ENCODE measurements around the gene WRNIP1.
"Not testable (repeated sequence)": the region's sequence is repeated elsewhere in the genome, so short reads cannot be mapped to it uniquely, and the experiment has no call there.

WRNIP1 gene

GRCh38 chr6:2790588-2791449 lies 25.6 kb downstream of the WRNIP1 start:
- peak; percentile 65 to 69 for DNase-seq

DNA sequence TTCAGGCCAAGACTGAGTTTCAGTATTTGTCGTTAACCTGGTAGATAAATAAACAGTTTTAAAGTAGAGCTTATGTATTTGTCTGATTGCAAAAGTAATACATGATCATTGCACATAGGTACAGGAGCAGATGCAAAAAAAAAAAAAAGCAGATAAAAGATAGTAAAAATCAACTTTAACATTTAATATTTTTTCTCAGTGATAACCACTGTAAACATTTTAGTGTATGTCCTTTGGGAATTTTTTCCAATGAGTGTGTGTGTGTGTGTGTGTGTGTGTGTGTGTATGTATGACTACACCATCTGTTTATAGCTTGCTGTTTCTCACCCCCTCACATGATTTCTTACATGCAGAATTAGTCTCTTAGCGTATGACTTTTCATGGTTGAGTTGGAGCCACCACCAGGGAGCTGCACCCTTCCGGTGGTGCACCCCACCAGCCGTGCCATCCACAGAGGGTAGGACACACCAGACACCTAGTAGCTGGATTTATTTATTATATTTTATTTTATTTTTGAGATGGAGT lies 26.3 kb downstream of the WRNIP1 start:
- no peak for DNase-seq

- no peak for DNase-seq
Observed at GRCh38 chr6:2792330-2793110, 27.3 kb downstream of the WRNIP1 start.

- DNase-seq = peak; percentile 54 to 55
Observed at GRCh38 chr6:2793534-2794151, 28.4 kb downstream of the WRNIP1 start.

GRCh38 chr6:2794171-2794730 lies 29.1 kb downstream of the WRNIP1 start:
- no peak for DNase-seq

DNA sequence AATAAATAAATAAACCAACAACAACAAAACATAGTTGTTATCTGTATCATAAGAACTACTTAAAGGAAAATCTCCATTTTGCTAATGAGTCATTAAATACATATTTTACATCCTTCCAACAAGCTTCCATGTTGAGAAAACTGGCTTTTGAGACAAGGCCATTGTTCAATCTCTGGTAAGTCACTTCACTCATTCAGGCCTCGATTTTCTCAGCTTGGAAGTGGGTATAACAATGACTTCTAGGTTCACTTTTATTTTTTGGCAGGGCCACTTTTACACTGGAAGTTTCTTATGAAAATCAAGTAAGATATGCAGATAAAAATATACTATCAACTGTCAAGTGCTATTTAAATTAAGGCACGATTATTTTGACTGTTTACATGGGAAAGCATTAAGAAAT lies 30.0 kb downstream of the WRNIP1 start:
- no peak for DNase-seq

- no peak for DNase-seq
Observed at GRCh38 chr6:2795956-2796355, 30.8 kb downstream of the WRNIP1 start.

DNA sequence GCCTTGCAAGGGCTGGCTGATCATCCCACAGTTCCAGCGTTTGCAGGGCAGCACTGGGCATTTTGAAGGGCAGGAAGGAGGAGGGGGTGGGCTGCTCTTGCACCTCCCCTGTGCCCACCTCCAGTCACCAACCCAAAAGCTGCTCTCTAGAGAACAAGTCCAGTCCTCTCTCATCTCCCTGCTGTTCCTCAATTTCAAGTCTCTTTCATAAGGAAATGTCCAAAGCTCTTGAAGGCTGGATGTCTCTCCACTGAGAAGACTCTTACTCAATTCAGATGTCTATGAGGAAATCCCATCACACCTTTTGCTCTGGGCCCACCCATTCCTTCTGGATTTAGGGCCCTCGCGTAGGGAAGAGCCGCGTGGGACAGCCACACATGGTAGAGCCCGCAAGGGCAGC lies 31.7 kb downstream of the WRNIP1 start:
- no peak for DNase-seq

DNA sequence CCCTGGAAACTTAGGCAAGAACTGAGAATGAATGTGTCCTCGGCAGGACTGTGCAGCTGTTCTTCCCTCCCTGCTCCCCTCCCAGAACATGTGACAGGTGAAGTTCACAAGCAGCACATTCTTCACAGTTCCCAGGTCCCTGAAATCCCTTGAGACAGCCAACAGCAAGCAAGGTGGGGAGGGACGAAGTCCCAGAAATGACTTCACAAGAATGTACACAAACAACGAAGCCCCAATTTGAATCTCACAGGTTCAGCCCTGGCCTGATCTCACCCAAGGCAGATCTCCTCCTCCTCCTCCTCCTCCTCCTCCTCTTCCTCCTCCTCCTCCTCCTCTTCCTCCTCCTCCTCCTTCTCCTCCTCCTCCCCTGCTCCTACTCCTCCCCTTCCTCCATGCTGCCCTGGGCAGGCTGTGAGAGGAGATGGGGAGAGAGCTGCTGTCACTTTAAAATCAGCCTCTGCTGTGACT lies 32.4 kb downstream of the WRNIP1 start:
- DNase-seq = no peak

DNA sequence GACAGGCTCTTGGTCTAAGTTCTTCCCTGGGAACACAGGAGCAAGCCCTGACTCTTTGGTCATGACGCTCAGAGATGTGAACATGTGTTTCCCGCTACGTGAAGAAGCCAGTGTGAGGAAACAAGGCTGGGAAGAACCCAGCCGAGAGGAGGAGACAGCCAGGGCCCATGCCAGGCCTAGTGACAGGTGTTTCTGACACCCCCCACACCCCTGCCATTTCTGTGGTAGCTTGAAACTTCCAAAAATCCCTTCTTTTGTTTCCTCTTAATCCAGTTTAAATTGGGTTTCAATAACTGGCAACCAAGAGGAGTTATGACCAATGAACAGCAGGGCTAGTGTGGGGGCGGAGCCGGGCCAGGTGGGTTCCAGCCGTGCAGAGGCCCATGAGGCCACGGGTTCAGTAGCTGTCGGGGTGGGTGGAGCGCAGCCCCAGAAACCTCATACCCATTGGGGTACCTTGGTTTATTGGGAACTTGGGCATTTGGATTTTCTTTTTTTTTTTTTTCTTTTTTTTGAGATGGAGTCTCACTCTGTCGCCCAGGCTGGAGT lies 33.5 kb downstream of the WRNIP1 start:
- DNase-seq = no peak

GRCh38 chr6:2799936-2800527 lies 34.8 kb downstream of the WRNIP1 start:
- DNase-seq = no peak

GRCh38 chr6:2800552-2801316 lies 35.5 kb downstream of the WRNIP1 start:
- DNase-seq = no peak

GRCh38 chr6:2801687-2802086 lies 36.5 kb downstream of the WRNIP1 start:
- DNase-seq = not testable (repeated sequence)

GRCh38 chr6:2802521-2803060 lies 37.4 kb downstream of the WRNIP1 start:
- no peak for DNase-seq

- DNase-seq = no peak
Observed at GRCh38 chr6:2803731-2804429, 38.7 kb downstream of the WRNIP1 start.

DNA sequence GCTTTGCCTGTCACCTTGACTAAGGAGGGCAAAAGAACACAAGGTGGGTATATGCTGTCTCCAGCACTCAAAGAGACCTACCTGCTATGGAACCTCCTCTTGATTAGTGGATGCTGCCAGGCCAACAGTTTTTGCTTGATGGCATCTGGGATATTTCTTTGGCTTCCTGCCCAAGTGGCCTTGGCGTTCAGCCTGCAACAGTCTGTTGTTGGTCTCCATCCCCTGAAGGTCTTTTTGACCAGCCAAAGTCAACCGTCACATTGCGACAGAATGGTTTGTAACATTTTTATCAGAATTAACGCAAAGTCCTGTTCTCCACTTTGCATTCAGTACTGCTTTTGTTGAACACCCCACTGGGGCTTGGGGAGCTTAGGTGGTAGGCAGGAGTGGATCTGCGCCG lies 39.3 kb downstream of the WRNIP1 start:
- DNase-seq = no peak

- no peak for DNase-seq
Observed at GRCh38 chr6:2805031-2805430, 39.8 kb downstream of the WRNIP1 start.

GRCh38 chr6:2806644-2807043 lies 41.5 kb downstream of the WRNIP1 start:
- no peak for DNase-seq

GRCh38 chr6:2807342-2808090 lies 42.3 kb downstream of the WRNIP1 start:
- DNase-seq = no peak

DNA sequence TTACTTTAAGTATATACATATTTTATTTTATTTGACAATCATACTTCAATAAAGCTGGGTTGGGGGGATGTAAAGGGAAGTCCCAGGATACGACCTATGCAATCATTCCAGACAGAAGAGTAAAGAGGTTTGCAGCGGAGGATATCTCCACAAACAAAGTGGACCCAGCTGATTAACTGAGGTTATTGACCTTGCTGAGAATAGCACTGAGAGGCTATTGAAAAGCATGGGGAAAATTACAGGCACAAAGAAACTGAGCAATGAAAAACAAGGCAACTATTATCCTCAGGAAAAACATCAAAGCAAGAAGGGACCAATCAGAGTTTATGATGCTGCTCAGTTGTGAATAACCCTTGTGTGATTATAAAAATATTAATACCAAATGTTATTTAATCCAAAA lies 43.8 kb downstream of the WRNIP1 start:
- no peak for DNase-seq
